ENCODE measurements around the gene NLGN1.

GRCh38 chr3:174243171-174243570 lies 845.6 kb downstream of the NLGN1 start:
- TF ChIP-seq HEY1 (CRISPR knock-in tag; IDR thresholded peaks at IDR 0.05; ENCODE audit: borderline replicate concordance) (no peak), PHF20 (IDR thresholded peaks at IDR 0.05; ENCODE audit: partially characterized antibody) (no peak), CEBPB (tag; IDR thresholded peaks at IDR 0.05) (no peak), ZFP91 (CRISPR knock-in tag; IDR thresholded peaks at IDR 0.05) (no peak), ZNF431 (CRISPR knock-in tag; IDR thresholded peaks at IDR 0.05) (no peak), BHLHE40 (IDR thresholded peaks at IDR 0.05; ENCODE audit: low read length) (no peak), NCOA6 (IDR thresholded peaks at IDR 0.05) (no peak), ZNF274 (IDR thresholded peaks at IDR 0.05; ENCODE audit: borderline replicate concordance, low read depth, low read length) (no peak)
